GM12878 (cell line): ENCODE measurements around the gene ZNF618.

Experiments
- CEBPB ChIP-seq, 2 experiments: fragments of 150-350 bp in 1 of 2; IDR thresholded peaks; 2 replicates each; pipeline ENCODE4 v1.6.1; 2012 to 2014; ENCODE audit warnings: low read depth in 2 of 2, low read length in 2 of 2, borderline replicate concordance in 1 of 2, inconsistent platforms in 1 of 2
- CTCF ChIP-seq, 3 experiments: IDR thresholded peaks in 2 of 3; conservative IDR thresholded peaks in 1 of 3; 2 replicates each; pipeline ENCODE4 v1.5.1; 2011; ENCODE audit warnings: low read depth in 3 of 3, low read length in 3 of 3, mild to moderate bottlenecking in 3 of 3, control low read depth in 2 of 3, moderate library complexity in 2 of 3, inconsistent platforms in 1 of 3, mixed read lengths in 1 of 3; ENCODE audit not compliant: control insufficient read depth in 2 of 3, insufficient read depth in 1 of 3; ENCODE audit errors: extremely low read depth in 1 of 3
- FOXK2 ChIP-seq: fragments of 450-650 bp; IDR thresholded peaks from 2 replicates; pipeline ENCODE4 v1.6.1; 2017; ENCODE audit warnings: mild to moderate bottlenecking, moderate library complexity
- HDAC6 ChIP-seq: fragments of 200-600 bp; sonication (generic); IDR thresholded peaks from one replicate; pipeline ENCODE4 v1.8.0; 2017; ENCODE audit warnings: antibody characterized with exemption; ENCODE audit not compliant: unreplicated experiment
- HDGF ChIP-seq: fragments of 450-650 bp; IDR thresholded peaks from 2 replicates; pipeline ENCODE4 v1.6.1; 2016; ENCODE audit warnings: antibody characterized with exemption
- JUNB ChIP-seq: IDR thresholded peaks from 2 replicates; pipeline ENCODE4 v1.6.1; 2016; ENCODE audit warnings: antibody characterized with exemption, mild to moderate bottlenecking
- MAX ChIP-seq: IDR thresholded peaks from 2 replicates; pipeline ENCODE4 v1.6.1; 2012; ENCODE audit warnings: low read depth, low read length, improper control_type of control experiment
- PAX5 ChIP-seq: IDR thresholded peaks from 2 replicates; pipeline ENCODE4 v1.6.1; 2011; ENCODE audit warnings: low read depth, low read length, borderline replicate concordance
- POLR2AphosphoS2 ChIP-seq: IDR thresholded peaks from 2 replicates; pipeline ENCODE4 v1.6.1; 2011; ENCODE audit warnings: low read depth, mild to moderate bottlenecking, low read length, improper control_type of control experiment, moderate library complexity
- POU2F2 ChIP-seq: IDR thresholded peaks from 3 replicates; pipeline ENCODE4 v1.6.1; 2011; ENCODE audit warnings: low read depth, mild to moderate bottlenecking, low read length, borderline replicate concordance
- SP1 ChIP-seq: IDR thresholded peaks from one replicate; pipeline ENCODE4 v1.6.1; 2011; ENCODE audit warnings: low read depth, low read length
- TAF1 ChIP-seq: IDR thresholded peaks from 2 replicates; pipeline ENCODE4 v1.6.1; 2011; ENCODE audit warnings: mild to moderate bottlenecking, low read depth, low read length, borderline replicate concordance
- TCF12 ChIP-seq: IDR thresholded peaks from 2 replicates; pipeline ENCODE4 v1.6.1; 2011; ENCODE audit warnings: low read depth, mild to moderate bottlenecking, low read length
- ZNF384 ChIP-seq: IDR thresholded peaks from 2 replicates; pipeline ENCODE4 v1.6.1; 2012; ENCODE audit warnings: low read depth, mild to moderate bottlenecking, low read length, improper control_type of control experiment, borderline replicate concordance

- no peak for TF ChIP-seq PAX5
- TF ChIP-seq HDAC6: no peak
- no peak for TF ChIP-seq CTCF (IDR thresholded peaks at IDR 0.05 in 2 of 3, conservative IDR thresholded peaks at IDR 0.05 in 1 of 3; ENCODE audit: control insufficient read depth in 2 of 3, extremely low read depth in 1 of 3, insufficient read depth in 1 of 3, low read depth in 3 of 3, low read length in 3 of 3)
- no peak for TF ChIP-seq MAX
- no peak for TF ChIP-seq POLR2AphosphoS2
- TF ChIP-seq TCF12: no peak
- TF ChIP-seq POU2F2: no peak
- TF ChIP-seq TAF1: no peak
- TF ChIP-seq HDGF: no peak
- no peak for TF ChIP-seq ZNF384
- no peak for TF ChIP-seq JUNB
- no peak for TF ChIP-seq CEBPB (IDR thresholded peaks at IDR 0.05; ENCODE audit: borderline replicate concordance in 1 of 2, low read depth in 2 of 2, low read length in 2 of 2)
- TF ChIP-seq SP1: no peak
- no peak for TF ChIP-seq FOXK2
Measured at GRCh38 chr9:113863345-113863744, 12.8 kb upstream of the ZNF618 start.
